ENCODE data around the gene DHRS11.
"Not testable (repeated sequence)": the region's sequence is repeated elsewhere in the genome, so short reads cannot be mapped to it uniquely, and the experiment has no call there.

DHRS11 gene

GRCh38 chr17:36593656-36594316 lies 2.1 kb downstream of the DHRS11 start:
- H3K4me3 ChIP-seq (ENCODE audit: low read depth, low read length): no peak overlapping the region

GRCh38 chr17:36594626-36595401 lies 3.1 kb downstream of the DHRS11 start:
- H3K4me3 ChIP-seq (ENCODE audit: low read depth, low read length): no peak overlapping the region

DNA sequence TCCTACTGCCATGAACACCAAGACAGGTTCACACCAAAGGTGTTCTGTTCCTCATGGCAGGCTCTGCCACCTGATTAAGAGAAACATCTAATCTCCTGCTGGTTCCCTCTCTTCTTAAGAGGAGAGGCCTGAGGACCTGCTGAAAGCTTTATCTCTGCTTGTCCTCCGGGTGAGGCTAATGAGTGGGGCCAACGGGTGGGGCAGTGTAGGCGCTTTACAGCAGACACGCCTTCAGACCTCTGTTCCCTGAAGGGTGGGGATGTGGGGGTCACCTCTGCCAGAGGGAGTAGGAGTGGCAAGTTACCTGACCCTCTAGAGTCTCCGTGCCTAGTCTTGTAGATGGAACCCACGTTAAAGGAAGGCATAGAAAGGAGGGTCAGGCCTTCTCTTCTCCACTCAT lies 5.5 kb downstream of the DHRS11 start:
- H3K4me3 ChIP-seq (ENCODE audit: low read depth, low read length): no peak overlapping the region

DNA sequence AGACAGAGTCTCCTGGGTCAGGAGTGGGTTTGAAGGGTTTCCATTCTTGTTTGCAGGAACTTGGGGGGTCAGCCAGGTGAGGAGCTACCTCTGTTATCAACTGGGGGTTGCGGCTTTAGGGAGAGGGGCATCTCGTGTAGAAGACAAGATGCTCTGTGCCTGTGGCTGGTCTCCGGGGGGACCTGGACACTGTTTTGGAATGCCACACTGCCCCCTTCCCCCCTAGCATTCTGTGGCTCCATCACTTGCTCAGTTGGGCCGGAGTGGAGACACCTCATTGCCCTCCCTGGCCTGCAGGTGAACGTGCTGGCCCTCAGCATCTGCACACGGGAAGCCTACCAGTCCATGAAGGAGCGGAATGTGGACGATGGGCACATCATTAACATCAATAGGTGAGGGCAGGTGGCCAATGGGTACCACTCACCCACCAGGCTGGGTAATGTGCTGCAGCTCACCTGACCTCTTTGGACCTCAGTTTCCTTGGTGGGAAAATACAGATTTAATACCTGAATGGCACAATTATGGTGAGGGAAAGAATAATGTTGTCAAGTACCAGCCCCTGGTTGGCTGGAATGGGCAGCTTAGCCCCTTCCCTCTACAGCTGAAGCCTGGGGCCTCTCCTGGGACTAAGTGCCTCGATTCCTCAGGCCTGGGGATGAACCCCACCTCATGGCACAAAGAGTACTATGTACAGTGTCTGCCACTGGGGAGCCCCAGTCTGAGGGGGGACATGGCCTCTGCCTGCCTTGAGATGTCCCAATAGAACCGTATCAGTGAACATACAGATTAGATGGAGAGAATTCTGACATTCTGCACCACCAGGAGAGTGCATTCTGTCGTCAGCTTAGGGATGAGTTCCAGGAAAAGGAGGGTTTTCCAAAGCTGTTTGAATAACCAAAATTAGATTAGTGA lies 6.4 kb downstream of the DHRS11 start:
- H3K4me3 ChIP-seq (ENCODE audit: low read depth, low read length): no peak overlapping the region

DNA sequence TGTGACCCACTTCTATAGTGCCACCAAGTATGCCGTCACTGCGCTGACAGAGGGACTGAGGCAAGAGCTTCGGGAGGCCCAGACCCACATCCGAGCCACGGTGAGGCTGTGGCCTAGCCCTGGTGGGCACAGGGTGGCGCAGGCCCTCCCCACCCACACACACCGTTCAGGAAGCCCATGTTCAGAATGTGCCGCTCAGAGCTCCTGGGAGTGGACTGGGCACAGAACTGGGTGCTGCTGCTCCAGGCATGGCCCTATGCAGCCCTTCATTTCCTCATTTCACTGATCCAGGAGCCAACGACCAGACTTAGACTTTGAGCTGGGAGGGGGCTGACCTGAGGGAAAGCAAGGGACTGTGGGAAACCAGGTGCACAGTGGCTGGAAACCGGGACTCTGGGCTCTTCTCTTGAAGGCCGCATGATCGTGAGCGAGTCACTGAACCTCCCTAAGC lies 7.3 kb downstream of the DHRS11 start:
- no peak overlapping the region for H3K4me3 ChIP-seq (ENCODE audit: low read depth, low read length)

- no peak overlapping the region for H3K4me3 ChIP-seq (ENCODE audit: low read depth, low read length)
These were observed 8.0 kb downstream of the DHRS11 start for GRCh38 chr17:36599546-36600250.

DNA sequence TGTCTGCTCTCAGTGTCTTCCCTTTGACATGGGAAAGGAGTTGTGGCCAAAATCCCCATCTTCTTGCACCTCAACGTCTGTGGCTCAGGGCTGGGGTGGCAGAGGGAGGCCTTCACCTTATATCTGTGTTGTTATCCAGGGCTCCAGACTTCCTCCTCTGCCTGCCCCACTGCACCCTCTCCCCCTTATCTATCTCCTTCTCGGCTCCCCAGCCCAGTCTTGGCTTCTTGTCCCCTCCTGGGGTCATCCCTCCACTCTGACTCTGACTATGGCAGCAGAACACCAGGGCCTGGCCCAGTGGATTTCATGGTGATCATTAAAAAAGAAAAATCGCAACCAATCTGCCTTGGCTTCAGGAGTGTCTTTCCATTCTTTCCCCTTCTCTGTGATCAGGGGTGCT lies 8.8 kb downstream of the DHRS11 start:
- H3K4me3 ChIP-seq (ENCODE audit: low read depth, low read length): no peak overlapping the region

- H3K4me3 ChIP-seq (ENCODE audit: low read depth, low read length): peak overlapping the region; percentile 87
These were observed 9.2 kb downstream of the DHRS11 start for GRCh38 chr17:36600936-36601302.

DNA sequence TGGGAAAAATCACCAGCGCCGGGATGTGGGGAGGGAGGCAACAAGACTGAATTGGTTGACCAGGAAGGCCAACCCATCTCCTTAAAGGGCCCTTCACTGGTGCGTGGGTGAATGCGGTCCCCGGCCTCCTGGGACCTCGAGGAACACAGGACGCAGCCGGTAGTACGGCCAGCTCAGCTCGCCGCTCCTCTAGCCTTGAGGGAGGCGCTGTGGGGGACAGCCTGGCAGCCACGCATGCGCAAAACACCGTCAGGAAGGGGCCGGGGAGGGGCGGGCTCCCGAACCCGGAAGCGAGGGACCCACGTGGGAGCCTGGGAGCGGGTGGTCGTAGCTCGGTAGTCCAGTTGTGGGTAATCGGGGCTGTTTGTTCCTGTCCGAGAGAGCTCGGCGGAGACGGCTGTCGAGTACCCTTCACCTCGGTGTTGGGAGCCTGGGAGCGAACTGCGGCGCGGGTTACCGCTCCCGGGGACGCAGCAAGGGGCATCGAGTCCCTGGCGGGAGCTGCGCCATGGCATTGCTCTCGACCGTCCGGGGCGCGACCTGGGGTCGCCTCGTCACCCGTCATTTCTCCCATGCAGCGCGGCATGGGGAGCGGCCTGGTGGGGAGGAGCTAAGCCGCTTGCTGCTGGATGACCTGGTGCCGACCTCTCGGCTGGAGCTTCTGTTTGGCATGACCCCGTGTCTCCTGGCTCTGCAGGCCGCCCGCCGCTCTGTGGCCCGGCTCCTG lies 9.8 kb downstream of the DHRS11 start, which contains the start of gene MRM1:
Gene MRM1, plus strand, starts transcription at position 281 of the 727 bp plus-strand sequence. Its CDS starts 228 bp downstream, at position 509.
- peak within 1 kb of the TSS; percentile 87 for H3K4me3 ChIP-seq (ENCODE audit: low read depth, low read length)

GRCh38 chr17:36602030-36602748 lies 10.5 kb downstream of the DHRS11 start:
- peak overlapping the region; percentile 87 for H3K4me3 ChIP-seq (ENCODE audit: low read depth, low read length)

- peak overlapping the region; percentile 87 for H3K4me3 ChIP-seq (ENCODE audit: low read depth, low read length)
These were observed 11.3 kb downstream of the DHRS11 start for GRCh38 chr17:36602924-36603384.

DNA sequence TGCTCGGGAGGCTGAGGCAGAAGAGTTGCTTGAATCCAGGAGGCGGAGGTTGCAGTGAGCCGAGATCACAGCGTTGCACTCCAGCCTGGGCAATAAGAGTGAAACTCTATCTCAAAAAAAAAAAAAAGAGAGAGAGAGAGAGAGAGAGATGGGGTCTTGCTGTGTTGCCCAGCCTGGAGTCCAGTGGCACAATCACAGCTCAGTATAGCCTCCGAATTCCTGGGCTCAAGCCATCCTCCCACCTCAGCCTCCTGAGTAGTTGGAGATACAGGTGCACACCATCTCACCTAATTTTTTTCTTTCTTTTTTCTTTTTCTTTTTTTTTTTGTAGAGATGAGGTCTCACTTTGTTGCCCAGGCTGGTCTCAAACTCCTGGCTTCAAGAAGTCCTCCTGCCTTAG lies 13.3 kb downstream of the DHRS11 start:
- not testable (repeated sequence) for H3K4me3 ChIP-seq (ENCODE audit: low read depth, low read length)

- H3K4me3 ChIP-seq (ENCODE audit: low read depth, low read length): no peak overlapping the region
These were observed 16.6 kb downstream of the DHRS11 start for GRCh38 chr17:36608280-36608679.

DNA sequence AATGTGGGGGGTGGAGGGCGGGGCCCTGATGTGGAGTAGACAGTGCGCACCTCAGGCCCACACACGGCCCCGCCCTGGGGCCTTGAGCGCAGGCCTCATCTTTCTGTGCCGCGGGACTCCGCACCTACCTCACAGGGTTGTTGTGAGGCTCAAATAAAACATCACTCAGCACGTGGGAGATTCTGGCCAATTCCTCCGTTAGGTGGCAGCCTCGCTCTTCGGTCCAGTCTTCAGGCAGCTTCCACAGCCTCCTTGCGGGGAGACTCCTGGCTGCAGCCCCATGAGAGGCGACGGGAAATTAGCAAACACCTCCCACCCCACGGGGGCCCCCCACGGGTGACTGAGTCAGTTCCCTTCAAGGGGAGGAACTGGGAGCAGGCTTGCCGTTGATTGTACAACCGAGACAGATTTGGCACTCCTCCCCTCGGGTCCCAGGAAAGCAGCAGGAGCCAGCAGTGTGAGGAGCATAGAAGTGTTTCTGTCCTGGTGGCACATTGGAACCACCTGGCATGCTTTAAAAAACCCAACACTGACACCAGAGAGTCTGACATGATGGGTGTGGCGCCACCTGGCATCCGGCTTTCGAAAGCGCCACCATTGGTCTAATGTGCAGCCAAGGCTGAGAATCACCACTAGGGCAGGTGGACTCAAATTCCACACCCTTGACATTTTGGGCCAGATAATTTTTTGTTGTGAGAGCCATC lies 17.3 kb downstream of the DHRS11 start:
- H3K4me3 ChIP-seq (ENCODE audit: low read depth, low read length): no peak overlapping the region

GRCh38 chr17:36609498-36609862 lies 17.8 kb downstream of the DHRS11 start:
- no peak overlapping the region for H3K4me3 ChIP-seq (ENCODE audit: low read depth, low read length)

DNA sequence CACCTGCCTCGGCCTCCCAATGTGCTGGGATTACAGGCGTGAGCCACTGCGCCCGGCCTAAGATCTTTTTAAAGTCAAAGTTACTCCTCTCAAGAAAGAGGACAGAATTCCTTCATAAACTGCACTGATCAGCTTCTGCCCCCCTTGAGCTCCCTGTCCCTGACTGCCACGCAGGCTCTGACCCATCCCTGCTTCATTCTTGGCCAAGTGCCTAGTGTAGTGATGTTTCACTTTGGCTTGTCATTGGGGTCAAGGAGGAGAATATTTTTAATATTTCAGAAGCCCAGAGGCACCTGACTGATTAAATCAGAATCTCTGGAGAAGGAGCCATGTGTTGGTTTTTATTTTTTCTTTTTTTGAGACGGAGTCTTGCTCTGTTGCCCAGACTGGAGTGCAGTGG lies 18.8 kb downstream of the DHRS11 start:
- no peak overlapping the region for H3K4me3 ChIP-seq (ENCODE audit: low read depth, low read length)

GRCh38 chr17:36611345-36612072 lies 19.8 kb downstream of the DHRS11 start:
- no peak overlapping the region for H3K4me3 ChIP-seq (ENCODE audit: low read depth, low read length)

- no peak overlapping the region for H3K4me3 ChIP-seq (ENCODE audit: low read depth, low read length)
These were observed 20.6 kb downstream of the DHRS11 start for GRCh38 chr17:36612323-36612722.
